ENCODE measurements around the gene DCXR. TPM values are rescaled to one million over a fixed set of nuclear protein-coding genes. Genes with fewer than 3 reads are reported as not detected.

Gene DCXR
- total and polyA plus RNA-seq, 2 of the 13 experiments (the other 11 are each of a cell fraction or from before 2014, with no cell fraction given), result 287 to 311 TPM

- TF ChIP-seq ZNF724P (CRISPR knock-in tag; IDR thresholded peaks at IDR 0.05; ENCODE audit: borderline replicate concordance), result no peak
- TF ChIP-seq TSC22D2 (CRISPR knock-in tag; IDR thresholded peaks at IDR 0.05; ENCODE audit: borderline replicate concordance), result no peak
- peak; percentile 86; the same call in 1 of the 2 replicates for TF ChIP-seq KLF13 (CRISPR knock-in tag; IDR thresholded peaks at IDR 0.05)
- peak; percentile 67; the same call in 1 of the 2 replicates for TF ChIP-seq ZNF326 (CRISPR knock-in tag; IDR thresholded peaks at IDR 0.05; ENCODE audit: borderline replicate concordance)
- no peak for TF ChIP-seq RELA (CRISPR knock-in tag; IDR thresholded peaks at IDR 0.05)
- no peak for TF ChIP-seq TEAD2 (CRISPR knock-in tag; IDR thresholded peaks at IDR 0.05)
- TF ChIP-seq ATM (IDR thresholded peaks at IDR 0.05; ENCODE audit: borderline replicate concordance), result no peak
- no peak for TF ChIP-seq LCORL (IDR thresholded peaks at IDR 0.05)
- peak; percentile 55 for TF ChIP-seq LCORL (CRISPR knock-in tag; IDR thresholded peaks at IDR 0.05)
- TF ChIP-seq CTCF (CRISPR knock-in tag; IDR thresholded peaks at IDR 0.05), result peak; percentile 20; the same call in 1 of the 2 replicates
- no peak for TF ChIP-seq HDAC6 (IDR thresholded peaks at IDR 0.05; ENCODE audit: low read depth, low read length)
- TF ChIP-seq SCMH1 (CRISPR knock-in tag; IDR thresholded peaks at IDR 0.05; ENCODE audit: borderline replicate concordance), result no peak
- TF ChIP-seq NR1H2 (CRISPR knock-in tag; IDR thresholded peaks at IDR 0.05; ENCODE audit: borderline replicate concordance, low read depth), result peak; percentile 83; the same call in 1 of the 2 replicates
- no peak for TF ChIP-seq ZFP36 (IDR thresholded peaks at IDR 0.05; ENCODE audit: borderline replicate concordance, low read depth, low read length, partially characterized antibody)
- TF ChIP-seq MAF1 (CRISPR knock-in tag; IDR thresholded peaks at IDR 0.05; ENCODE audit: borderline replicate concordance), result no peak; the same call in 1 of the 2 replicates
- no peak for TF ChIP-seq NONO (IDR thresholded peaks at IDR 0.05)
- 0 out of 2 replicates have a peak, but pooled peaks have one; percentile 1 for TF ChIP-seq NONO (CRISPR knock-in tag; conservative IDR thresholded peaks at IDR 0.05)
- no peak for TF ChIP-seq RCOR2 (CRISPR knock-in tag; IDR thresholded peaks at IDR 0.05)
- 0 out of 2 replicates have a peak, but pooled peaks have one; percentile 18 for TF ChIP-seq TERF1 (CRISPR knock-in tag; IDR thresholded peaks at IDR 0.05)
- no peak for TF ChIP-seq HNF4G (IDR thresholded peaks at IDR 0.05; ENCODE audit: borderline replicate concordance, low read depth, low read length)
- TF ChIP-seq HNF4G (CRISPR knock-in tag; IDR thresholded peaks at IDR 0.05; ENCODE audit: borderline replicate concordance, low read depth), result 0 out of 2 replicates have a peak, but pooled peaks have one; percentile 59
- TF ChIP-seq ZBTB33 (CRISPR knock-in tag; IDR thresholded peaks at IDR 0.05), result no peak
- no peak for TF ChIP-seq ZSCAN30 (CRISPR knock-in tag; IDR thresholded peaks at IDR 0.05)
- TF ChIP-seq ZNF432 (CRISPR knock-in tag; IDR thresholded peaks at IDR 0.05; ENCODE audit: borderline replicate concordance), result no peak
- TF ChIP-seq KDM6A (CRISPR knock-in tag; IDR thresholded peaks at IDR 0.05; ENCODE audit: low read depth), result no peak
- no peak for TF ChIP-seq ZNF20 (CRISPR knock-in tag; IDR thresholded peaks at IDR 0.05)
- no peak for TF ChIP-seq ZNF546 (CRISPR knock-in tag; conservative IDR thresholded peaks at IDR 0.05)
- 0 out of 2 replicates have a peak, but pooled peaks have one; percentile 21 for TF ChIP-seq ZNF331 (CRISPR knock-in tag; IDR thresholded peaks at IDR 0.05)
Observed at GRCh38 chr17:82022310-82022980, 15.1 kb downstream of the DCXR start, which contains the start of gene CENPX (continued).
